Upper lobe of left lung (tissue), 4 donors: ENCODE results near the gene RRP36.

ENCODE experiments used
- CTCF ChIP-seq, 6 experiments: fragments of 450-650 bp in 4 of 6; fragments of 200-600 bp in 2 of 6; sonication (generic) in 2 of 6; IDR thresholded peaks; one replicate each; pipeline ENCODE4 v1.5.1; 2016 to 2019; ENCODE audit warnings: antibody characterized with exemption in 6 of 6
- EP300 ChIP-seq, 4 donors: sonication (generic); formaldehyde crosslinking; IDR thresholded peaks; one replicate each; pipeline ENCODE4 v1.5.1; 2017; ENCODE audit warnings: antibody characterized with exemption in 4 of 4, control low read depth in 2 of 4
- POLR2A ChIP-seq, 4 donors: fragments of 450-650 bp; IDR thresholded peaks; one replicate each; pipeline ENCODE4 v1.5.1; 2016 to 2017; ENCODE audit warnings: antibody characterized with exemption in 4 of 4, mild to moderate bottlenecking in 2 of 4

DNA sequence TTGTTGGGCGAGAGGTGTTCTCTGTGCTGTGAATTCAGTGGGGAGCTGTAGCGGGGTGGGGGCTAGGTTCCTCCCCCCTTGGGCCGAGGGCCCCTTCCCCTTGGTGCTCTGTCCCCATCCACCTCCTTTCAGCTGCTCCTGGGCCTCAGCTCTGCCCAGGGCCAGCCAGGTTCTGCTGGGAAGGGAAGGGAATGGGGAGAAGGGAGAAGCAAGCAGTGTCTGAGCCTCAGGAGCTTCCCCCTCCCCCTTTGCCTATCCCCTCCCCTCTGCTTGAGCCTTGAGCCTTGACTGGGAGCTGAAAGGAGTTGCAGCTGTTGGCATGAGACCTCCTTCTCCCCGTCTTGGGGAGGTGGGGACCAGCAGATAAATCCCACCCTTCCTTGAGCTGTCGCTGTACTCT lies 576 bp upstream of the RRP36 start:
- no peak for TF ChIP-seq CTCF (IDR thresholded peaks at IDR 0.05)
- no peak for TF ChIP-seq EP300 (IDR thresholded peaks at IDR 0.05)
- TF ChIP-seq POLR2A (IDR thresholded peaks at IDR 0.05), result no peak
